NT2/D1 (cell line): ENCODE data around the gene D2HGDH.

Source experiments
- DNase-seq: peaks from one replicate; pipeline ENCODE4 v3.0.0-alpha.2; 2011; ENCODE audit warnings: low read depth, low spot score
- H3K27me3 ChIP-seq: 2 replicates; pipeline ENCODE4 v1.6.0; 2011; ENCODE audit warnings: mild to moderate bottlenecking; ENCODE audit not compliant: insufficient read length, insufficient read depth
- H3K36me3 ChIP-seq: 2 replicates; pipeline ENCODE4 v1.6.1; 2011; ENCODE audit warnings: mild to moderate bottlenecking, low read length, mixed read lengths; ENCODE audit not compliant: insufficient read depth, insufficient read length
- H3K4me1 ChIP-seq: 2 replicates; pipeline ENCODE4 v1.5.1; 2011; ENCODE audit not compliant: insufficient read depth, insufficient read length
- H3K4me3 ChIP-seq: 2 replicates; pipeline ENCODE4 v1.5.1; 2011; ENCODE audit warnings: low read depth; ENCODE audit not compliant: insufficient read length
- H3K9ac ChIP-seq: 2 replicates; pipeline ENCODE4 v1.6.0; 2011; ENCODE audit warnings: low read depth; ENCODE audit not compliant: insufficient read length
- H3K9me3 ChIP-seq: 2 replicates; pipeline ENCODE4 v1.5.1; 2011; ENCODE audit warnings: mild to moderate bottlenecking, low read length; ENCODE audit not compliant: insufficient read depth
- SUZ12 ChIP-seq: IDR thresholded peaks from 2 replicates; pipeline ENCODE4 v1.6.1; 2011; ENCODE audit not compliant: insufficient read length, insufficient read depth; ENCODE audit errors: extremely low read depth
- YY1 ChIP-seq: IDR thresholded peaks from 2 replicates; pipeline ENCODE4 v1.6.1; 2011; ENCODE audit not compliant: insufficient read length, insufficient read depth
- ZNF274 ChIP-seq: IDR thresholded peaks from 2 replicates; pipeline ENCODE4 v1.6.1; 2011; ENCODE audit warnings: mild to moderate bottlenecking, low read depth, low read length

Gene D2HGDH

DNA sequence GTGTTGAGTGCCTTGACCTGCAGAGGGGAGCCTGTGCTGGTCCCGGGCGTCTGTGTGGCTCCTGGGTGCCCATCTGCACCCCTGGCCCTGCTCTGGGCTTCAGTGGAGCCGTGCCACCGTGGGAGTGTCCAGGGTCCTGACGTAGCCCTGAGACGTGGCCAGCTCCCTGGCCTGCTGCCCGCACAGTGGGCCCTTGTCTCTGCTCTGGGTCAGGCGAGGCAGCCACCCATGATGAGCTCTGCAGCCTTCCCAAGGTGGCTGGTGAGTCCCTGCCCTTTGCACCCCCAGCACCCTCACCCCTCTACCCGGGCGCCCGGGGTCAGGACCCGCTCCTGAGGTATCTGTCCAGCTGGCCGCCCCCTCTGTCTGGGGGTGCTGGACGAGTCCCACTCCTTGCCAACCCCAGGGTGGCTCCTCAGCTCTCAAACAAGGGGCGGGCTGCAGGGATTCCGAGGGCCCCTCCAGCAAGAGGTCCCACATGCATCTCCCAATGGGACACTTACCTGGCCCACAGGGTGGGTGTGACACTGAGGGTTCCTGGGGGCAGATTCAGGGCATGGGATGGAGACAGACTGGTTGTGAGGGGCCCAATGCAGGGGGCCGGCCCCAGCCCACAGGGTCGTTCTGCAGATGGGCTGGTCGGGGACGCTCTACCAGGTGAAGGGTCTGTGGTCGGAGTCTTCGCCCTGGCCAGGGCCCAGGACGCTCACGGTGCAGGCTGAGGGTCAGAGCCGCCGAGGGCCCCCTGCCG, 76.9 kb downstream of the D2HGDH start:
- Histone ChIP-seq H3K36me3 (no peaks in the 10 kb centered on the region), H3K27me3 (no peaks in the 10 kb centered on the region)

DNA sequence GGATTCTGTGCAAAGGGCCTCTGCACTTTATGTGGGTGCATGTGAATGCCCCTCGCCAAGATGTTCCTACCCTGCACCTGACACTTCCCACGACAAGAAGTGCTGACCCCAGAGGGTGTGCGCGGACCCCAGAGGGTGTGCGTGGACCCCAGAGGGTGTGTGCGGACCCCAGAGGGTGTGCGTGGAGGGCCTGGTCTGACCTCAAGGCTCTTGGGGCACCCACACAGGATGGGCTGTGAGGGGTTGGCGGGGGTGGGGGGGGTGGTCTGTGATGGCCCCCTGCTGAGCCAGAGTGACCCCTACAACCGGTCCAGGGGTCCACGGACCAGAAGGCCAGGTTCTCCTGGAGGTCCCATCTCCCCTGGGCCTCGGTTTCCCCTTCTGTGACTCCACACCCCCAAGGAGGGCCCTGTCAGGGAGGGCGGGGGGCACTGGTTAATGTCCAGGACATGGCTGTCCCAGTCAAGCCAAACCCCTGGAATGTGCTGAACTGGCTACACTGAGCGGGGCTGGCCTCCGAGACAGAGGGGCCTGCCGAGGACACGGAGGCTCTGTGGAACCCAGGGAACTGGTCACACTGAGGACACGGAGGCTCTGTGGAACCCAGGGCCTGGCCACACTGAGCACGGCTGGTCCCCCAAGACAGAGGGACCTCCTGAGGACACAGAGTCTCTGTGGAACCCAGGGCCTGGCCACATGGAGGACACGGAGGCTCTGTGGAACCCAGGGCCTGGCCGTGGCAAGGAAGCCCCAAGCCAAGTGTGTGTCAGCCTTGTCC, 77.7 kb downstream of the D2HGDH start:
- no peaks in the 10 kb centered on the region for H3K36me3 ChIP-seq
- no peaks in the 10 kb centered on the region for H3K9me3 ChIP-seq
- no peaks in the 10 kb centered on the region for H3K27me3 ChIP-seq
- H3K4me3 ChIP-seq, result no peak overlapping the region
- no peak overlapping the region for H3K9ac ChIP-seq
- H3K4me1 ChIP-seq, result peaks cover 18% of the 10 kb centered on the region
- no peak for DNase-seq
- TF ChIP-seq SUZ12 (no peak), YY1 (no peak), ZNF274 (no peak)

More for the DNA sequence above, 76.9 kb downstream of the D2HGDH start:
- Histone ChIP-seq H3K4me1 (peaks cover 12% of the 10 kb centered on the region), H3K9ac (no peak overlapping the region), H3K9me3 (no peaks in the 10 kb centered on the region), H3K4me3 (no peak overlapping the region)
- no peak for TF ChIP-seq ZNF274
- TF ChIP-seq YY1, result no peak
- TF ChIP-seq SUZ12, result no peak
- DNase-seq, result no peak

DNA sequence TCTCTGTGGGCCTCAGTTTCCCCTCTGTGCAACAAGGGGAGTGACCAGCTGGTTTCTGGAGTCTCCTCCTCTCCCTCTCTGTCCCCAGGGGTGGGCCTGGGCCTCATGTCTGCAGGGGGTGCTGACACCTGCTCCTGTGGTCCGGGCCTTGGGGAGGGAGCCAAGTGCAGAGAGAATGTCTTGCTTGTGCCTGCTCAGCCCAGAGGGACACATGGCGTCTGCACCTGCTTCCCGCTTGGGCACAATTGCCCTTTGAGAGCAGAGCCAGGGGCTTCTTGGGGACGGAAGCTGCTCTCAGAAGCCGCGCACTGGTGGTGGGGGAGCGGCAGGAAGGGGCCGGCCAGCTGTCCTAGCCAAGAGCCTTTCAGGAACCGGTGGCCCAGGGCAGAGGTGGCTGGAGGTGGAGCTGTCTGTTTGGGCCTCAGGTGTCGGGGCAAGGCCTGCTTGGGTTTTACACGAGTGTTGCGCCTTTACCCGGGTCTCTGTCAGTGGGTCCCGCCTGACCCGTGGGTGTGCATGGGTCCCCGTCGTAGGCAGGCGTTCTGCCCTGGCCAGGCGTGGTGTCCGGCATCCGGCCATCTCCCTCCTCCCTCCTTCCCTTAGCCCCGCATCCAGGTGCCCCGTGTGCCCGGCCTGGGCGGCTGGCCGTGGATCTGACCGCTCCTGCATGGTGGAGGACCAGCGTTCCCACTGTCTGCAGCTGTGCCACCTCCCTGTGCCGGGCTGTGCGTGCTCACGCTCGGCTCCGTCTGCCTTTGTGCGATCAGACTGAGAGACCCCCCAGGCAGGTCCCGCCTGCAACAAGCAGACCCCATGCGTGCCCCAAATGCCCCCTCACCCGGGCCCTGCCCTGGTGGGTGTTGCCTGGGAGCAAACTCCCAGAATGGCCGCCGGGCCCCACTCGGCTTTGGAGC, 78.6 kb downstream of the D2HGDH start:
- H3K4me3 ChIP-seq, result no peak overlapping the region
- TF ChIP-seq ZNF274 (no peak), SUZ12 (no peak), YY1 (no peak)
- H3K9me3 ChIP-seq, result no peaks in the 10 kb centered on the region
- no peak overlapping the region for H3K9ac ChIP-seq
- no peaks in the 10 kb centered on the region for H3K27me3 ChIP-seq
- H3K36me3 ChIP-seq, result no peaks in the 10 kb centered on the region
- peaks cover 23% of the 10 kb centered on the region for H3K4me1 ChIP-seq
- no peak for DNase-seq

DNA sequence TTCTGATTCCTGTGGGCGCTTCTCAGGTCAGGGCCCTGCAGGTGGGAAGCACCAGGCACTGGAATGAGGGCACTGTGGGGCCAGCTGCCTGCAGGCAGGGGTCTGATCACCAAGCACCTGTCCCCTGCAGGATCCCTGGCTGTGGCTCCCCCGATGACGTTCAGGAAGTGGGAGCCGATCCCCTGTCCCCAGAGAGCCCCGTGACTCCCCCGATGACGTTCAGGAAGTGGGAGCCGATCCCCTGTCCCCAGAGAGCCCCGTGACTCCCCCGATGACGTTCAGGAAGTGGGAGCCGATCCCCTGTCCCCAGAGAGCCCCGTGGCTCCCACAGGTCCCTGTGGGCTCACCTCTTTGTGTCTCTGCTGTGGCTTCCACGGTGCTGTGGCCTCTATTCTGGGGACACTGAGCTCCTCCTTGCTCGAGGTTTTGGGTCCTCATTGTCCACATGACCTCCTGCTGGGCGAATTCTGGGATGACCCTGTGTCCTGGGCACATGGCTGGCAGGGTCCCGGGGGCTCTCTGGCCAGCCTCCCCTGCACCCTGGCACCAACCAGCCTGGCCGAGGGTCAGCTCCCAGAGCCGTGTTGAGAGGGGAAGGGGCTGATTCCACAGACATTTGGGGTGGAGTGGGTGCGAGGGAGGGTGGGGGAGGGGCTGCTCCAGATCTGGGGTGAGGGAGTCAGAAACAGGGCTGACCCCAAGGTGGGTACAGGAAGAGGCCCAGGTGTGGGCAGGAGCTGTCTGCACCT, 79.4 kb downstream of the D2HGDH start:
- Histone ChIP-seq H3K9me3 (no peaks in the 10 kb centered on the region), H3K27me3 (no peaks in the 10 kb centered on the region), H3K9ac (no peak overlapping the region), H3K36me3 (no peaks in the 10 kb centered on the region), H3K4me3 (no peak overlapping the region), H3K4me1 (peaks cover 22% of the 10 kb centered on the region)
- no peak for DNase-seq
- TF ChIP-seq YY1, result no peak

GRCh38 chr2:241814393-241814642, 79.9 kb downstream of the D2HGDH start:
- TF ChIP-seq YY1 (no peak), ZNF274 (no peak), SUZ12 (no peak)
- DNase-seq, result no peak
- peaks cover 20% of the 10 kb centered on the region for H3K4me1 ChIP-seq
- no peaks in the 10 kb centered on the region for H3K36me3 ChIP-seq
- no peak overlapping the region for H3K9ac ChIP-seq
- no peaks in the 10 kb centered on the region for H3K27me3 ChIP-seq
- no peak overlapping the region for H3K4me3 ChIP-seq
- H3K9me3 ChIP-seq, result no peaks in the 10 kb centered on the region

DNA sequence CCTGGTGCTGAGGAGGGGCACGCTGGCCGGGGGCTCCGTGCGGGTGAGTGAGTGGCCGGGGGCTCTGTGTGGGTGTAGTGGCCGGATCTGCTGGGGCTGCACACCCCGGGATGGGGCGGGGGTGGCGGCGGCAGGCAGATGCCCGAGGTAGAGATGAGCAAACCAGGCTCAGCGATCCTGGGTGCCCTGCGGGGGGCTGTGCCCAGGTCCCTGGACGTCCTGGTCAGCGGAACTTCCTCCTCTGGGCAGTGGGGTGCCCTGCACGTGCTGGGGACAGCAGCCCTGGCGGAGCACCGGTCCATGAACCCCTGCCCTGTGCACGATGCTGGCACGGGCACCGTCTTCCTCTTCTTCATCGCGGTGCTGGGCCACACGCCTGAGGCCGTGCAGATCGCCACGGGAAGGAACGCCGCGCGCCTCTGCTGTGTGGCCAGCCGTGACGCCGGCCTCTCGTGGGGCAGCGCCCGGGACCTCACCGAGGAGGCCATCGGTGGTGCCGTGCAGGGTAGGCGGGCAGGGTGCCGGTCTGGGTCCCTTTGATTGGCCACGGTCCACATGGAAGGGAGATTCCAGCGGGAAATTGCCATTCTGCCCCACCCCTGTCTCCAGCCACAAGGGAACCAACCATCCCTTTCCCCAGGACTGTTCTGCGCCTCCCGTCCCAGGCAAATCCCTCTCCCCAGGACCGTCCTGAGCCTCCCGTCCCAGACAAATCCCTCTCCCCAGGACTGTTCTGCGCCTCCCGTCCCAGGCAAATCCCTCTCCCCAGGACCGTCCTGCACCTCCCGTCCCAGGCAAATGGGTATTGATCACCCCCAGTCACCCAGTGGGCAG, 80.4 kb downstream of the D2HGDH start:
- no peak overlapping the region for H3K4me3 ChIP-seq
- no peak for DNase-seq
- no peaks in the 10 kb centered on the region for H3K27me3 ChIP-seq
- no peaks in the 10 kb centered on the region for H3K9me3 ChIP-seq
- H3K4me1 ChIP-seq, result peaks cover 20% of the 10 kb centered on the region
- no peaks in the 10 kb centered on the region for H3K36me3 ChIP-seq
- H3K9ac ChIP-seq, result peak overlapping the region; percentile 9
- TF ChIP-seq ZNF274 (no peak), SUZ12 (no peak)
